Gastrocnemius medialis (tissue), 4 donors: ENCODE results near the gene PXDN.

Source experiments
- POLR2A ChIP-seq, 2 donors: fragments of 450-650 bp; IDR thresholded peaks; one replicate each; pipeline ENCODE4 v1.6.1; 2017; ENCODE audit warnings: antibody characterized with exemption in 2 of 2, mild to moderate bottlenecking in 2 of 2, moderate library complexity in 2 of 2
- TF ChIP-seq, protein P1 (sequence below), 5 experiments: fragments of 450-650 bp in 3 of 5; fragments of 200-600 bp in 2 of 5; sonication (generic) in 2 of 5; IDR thresholded peaks in 4 of 5; conservative IDR thresholded peaks in 1 of 5; 1 replicate in 4 of 5; 2 replicates in 1 of 5; pipeline ENCODE4 v1.5.1; 2016 to 2019; ENCODE audit warnings: antibody characterized with exemption in 5 of 5, mild to moderate bottlenecking in 3 of 5, moderate library complexity in 3 of 5

DNA sequence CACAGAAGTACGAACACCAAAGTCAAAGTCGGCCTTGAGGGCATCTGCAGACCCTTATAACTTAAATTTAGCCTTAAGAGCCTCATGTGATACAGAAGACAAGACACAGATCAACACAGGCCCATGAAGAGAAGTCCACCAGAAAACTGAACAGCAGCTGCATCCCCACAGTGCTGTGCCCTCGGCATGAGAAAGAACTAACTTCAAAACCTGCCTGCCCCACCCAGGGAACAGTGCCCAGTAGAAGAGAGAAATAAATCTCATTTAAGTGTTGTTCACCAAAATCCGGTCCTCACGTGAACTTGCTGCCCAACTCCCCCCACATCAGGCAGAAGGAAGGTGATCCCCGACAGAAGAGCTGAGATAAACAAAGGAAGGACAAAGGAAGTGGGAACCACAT is 73.7 kb downstream of the PXDN start:
- TF ChIP-seq POLR2A (IDR thresholded peaks at IDR 0.05) = no peak
- TF ChIP-seq, protein P1, sequence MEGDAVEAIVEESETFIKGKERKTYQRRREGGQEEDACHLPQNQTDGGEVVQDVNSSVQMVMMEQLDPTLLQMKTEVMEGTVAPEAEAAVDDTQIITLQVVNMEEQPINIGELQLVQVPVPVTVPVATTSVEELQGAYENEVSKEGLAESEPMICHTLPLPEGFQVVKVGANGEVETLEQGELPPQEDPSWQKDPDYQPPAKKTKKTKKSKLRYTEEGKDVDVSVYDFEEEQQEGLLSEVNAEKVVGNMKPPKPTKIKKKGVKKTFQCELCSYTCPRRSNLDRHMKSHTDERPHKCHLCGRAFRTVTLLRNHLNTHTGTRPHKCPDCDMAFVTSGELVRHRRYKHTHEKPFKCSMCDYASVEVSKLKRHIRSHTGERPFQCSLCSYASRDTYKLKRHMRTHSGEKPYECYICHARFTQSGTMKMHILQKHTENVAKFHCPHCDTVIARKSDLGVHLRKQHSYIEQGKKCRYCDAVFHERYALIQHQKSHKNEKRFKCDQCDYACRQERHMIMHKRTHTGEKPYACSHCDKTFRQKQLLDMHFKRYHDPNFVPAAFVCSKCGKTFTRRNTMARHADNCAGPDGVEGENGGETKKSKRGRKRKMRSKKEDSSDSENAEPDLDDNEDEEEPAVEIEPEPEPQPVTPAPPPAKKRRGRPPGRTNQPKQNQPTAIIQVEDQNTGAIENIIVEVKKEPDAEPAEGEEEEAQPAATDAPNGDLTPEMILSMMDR (IDR thresholded peaks at IDR 0.05 in 4 of 5, conservative IDR thresholded peaks at IDR 0.05 in 1 of 5) = no peak
